Fibroblast of lung (primary cell): ENCODE data around the gene C17orf50. TPM values are rescaled to one million over a fixed set of nuclear protein-coding genes. Genes with fewer than 3 reads are reported as not detected.

ENCODE experiments used
- DNase-seq, 2 donors: peaks; one replicate each; pipeline versions ENCODE4 v3.0.0 to v3.0.0-alpha.2; 2010; ENCODE audit warnings: low read depth in 2 of 2
- H2AFZ ChIP-seq: 2 replicates; pipeline ENCODE4 v1.5.1; 2012; ENCODE audit warnings: low read length, control low read depth, inconsistent platforms
- H3K27ac ChIP-seq: 2 replicates; pipeline ENCODE4 v1.5.1; 2011; ENCODE audit warnings: low read length, control low read depth; ENCODE audit not compliant: insufficient read depth
- H3K27me3 ChIP-seq: 2 replicates; pipeline ENCODE4 v1.5.1; 2011; ENCODE audit warnings: mild to moderate bottlenecking, low read length; ENCODE audit not compliant: control insufficient read depth, insufficient read depth
- H3K36me3 ChIP-seq: 2 replicates; pipeline ENCODE4 v1.5.1; 2011; ENCODE audit warnings: low read length; ENCODE audit not compliant: control insufficient read depth, insufficient read depth
- H3K4me1 ChIP-seq: 2 replicates; pipeline ENCODE4 v1.5.1; 2011; ENCODE audit warnings: low read length; ENCODE audit not compliant: control insufficient read depth, insufficient read depth; ENCODE audit errors: extremely low read depth
- H3K4me2 ChIP-seq: 2 replicates; pipeline ENCODE4 v1.5.1; 2011; ENCODE audit warnings: low read length, control low read depth; ENCODE audit not compliant: insufficient read depth; ENCODE audit errors: extremely low read depth
- H3K4me3 ChIP-seq, 4 experiments: fragments of 200-600 bp in 1 of 4; sonication (generic) in 1 of 4; replicated peaks in 1 of 4; 2 replicates each; pipeline ENCODE4 v1.5.1; 2011 to 2016; ENCODE audit warnings: low read length in 4 of 4, low read depth in 3 of 4, mild to moderate bottlenecking in 3 of 4, control low read depth in 2 of 4, inconsistent platforms in 1 of 4, mixed read lengths in 1 of 4; ENCODE audit not compliant: insufficient read depth in 1 of 4; ENCODE audit errors: control extremely low read depth in 1 of 4
- H3K79me2 ChIP-seq: 2 replicates; pipeline ENCODE4 v1.5.1; 2012; ENCODE audit warnings: mild to moderate bottlenecking, low read length, inconsistent platforms; ENCODE audit not compliant: control insufficient read depth, insufficient read depth
- H3K9ac ChIP-seq: 2 replicates; pipeline ENCODE4 v1.5.1; 2011; ENCODE audit warnings: mild to moderate bottlenecking, low read length, control low read depth; ENCODE audit not compliant: insufficient read depth
- H3K9me3 ChIP-seq: 2 replicates; pipeline ENCODE4 v1.5.1; 2012; ENCODE audit warnings: low read depth, low read length; ENCODE audit not compliant: control insufficient read depth, insufficient read depth
- H4K20me1 ChIP-seq: 2 replicates; pipeline ENCODE4 v1.5.1; 2011; ENCODE audit warnings: low read length; ENCODE audit not compliant: control insufficient read depth, insufficient read depth; ENCODE audit errors: extremely low read depth
- EZH2 ChIP-seq: IDR thresholded peaks from 2 replicates; pipeline ENCODE4 v1.5.1; 2012; ENCODE audit warnings: low read length, control low read depth, mild to moderate bottlenecking; ENCODE audit errors: missing control alignments
- polyA plus RNA-seq, 2 donors: library from polyadenylated mRNA; depleted of rRNA in 1 of 2; stranded (reverse) in 1 of 2; unstranded in 1 of 2; fragments of >200 nt; gene quantifications; 2 replicates each; pipeline ENCODE4 v1.2.1, GENCODE V29; 2011 to 2012; ENCODE audit warnings: missing spikeins in 1 of 2
- total RNA-seq: library from RNA; depleted of rRNA; stranded (reverse); fragments of >200 nt; gene quantifications from 2 replicates; pipeline ENCODE4 v1.2.1, GENCODE V29; 2014
- TF ChIP-seq, protein P1 (sequence below), 2 donors: IDR thresholded peaks in 1 of 2; conservative IDR thresholded peaks in 1 of 2; 1 replicate in 1 of 2; 2 replicates in 1 of 2; pipeline ENCODE4 v1.5.1; 2011 to 2012; ENCODE audit warnings: low read length in 2 of 2, control low read depth in 1 of 2, inconsistent platforms in 1 of 2, low read depth in 1 of 2, mild to moderate bottlenecking in 1 of 2

C17orf50 gene
- total and polyA plus RNA-seq, 2 donors (not counting 1 experiment from before 2014, with no cell fraction given), result not detected

DNA sequence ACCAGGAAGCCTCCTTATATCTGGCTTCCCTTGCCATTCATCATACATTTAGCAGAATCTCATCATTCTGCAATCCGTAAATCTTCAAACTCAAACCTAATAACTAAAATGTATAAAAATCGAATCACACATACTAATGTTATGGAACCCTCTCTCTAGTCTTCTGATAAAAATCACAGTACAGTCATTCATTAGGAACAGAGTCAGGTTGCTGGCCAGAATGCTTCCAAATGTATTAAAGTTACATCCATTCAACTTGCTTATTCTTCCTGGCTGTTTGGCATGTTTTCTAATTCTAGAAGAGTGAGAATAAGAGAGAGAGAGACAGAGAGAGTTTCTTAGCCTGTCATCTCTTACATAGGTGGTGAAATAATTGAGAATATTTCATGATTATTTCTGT lies 45.7 kb upstream of the C17orf50 start:
- Histone ChIP-seq H3K36me3 (peaks cover 2% of the 10 kb centered on the region), H3K27ac (no peak overlapping the region), H3K79me2 (no peaks in the 10 kb centered on the region), H4K20me1 (no peaks in the 10 kb centered on the region), H3K4me1 (peaks cover 5% of the 10 kb centered on the region), H3K9me3 (no peaks in the 10 kb centered on the region), H3K4me2 (no peak overlapping the region), H3K27me3 (no peaks in the 10 kb centered on the region), H2AFZ (no peak overlapping the region), H3K9ac (no peak overlapping the region), H3K4me3 (no peak overlapping the region)
- TF ChIP-seq EZH2, result no peak
- TF ChIP-seq, protein P1, sequence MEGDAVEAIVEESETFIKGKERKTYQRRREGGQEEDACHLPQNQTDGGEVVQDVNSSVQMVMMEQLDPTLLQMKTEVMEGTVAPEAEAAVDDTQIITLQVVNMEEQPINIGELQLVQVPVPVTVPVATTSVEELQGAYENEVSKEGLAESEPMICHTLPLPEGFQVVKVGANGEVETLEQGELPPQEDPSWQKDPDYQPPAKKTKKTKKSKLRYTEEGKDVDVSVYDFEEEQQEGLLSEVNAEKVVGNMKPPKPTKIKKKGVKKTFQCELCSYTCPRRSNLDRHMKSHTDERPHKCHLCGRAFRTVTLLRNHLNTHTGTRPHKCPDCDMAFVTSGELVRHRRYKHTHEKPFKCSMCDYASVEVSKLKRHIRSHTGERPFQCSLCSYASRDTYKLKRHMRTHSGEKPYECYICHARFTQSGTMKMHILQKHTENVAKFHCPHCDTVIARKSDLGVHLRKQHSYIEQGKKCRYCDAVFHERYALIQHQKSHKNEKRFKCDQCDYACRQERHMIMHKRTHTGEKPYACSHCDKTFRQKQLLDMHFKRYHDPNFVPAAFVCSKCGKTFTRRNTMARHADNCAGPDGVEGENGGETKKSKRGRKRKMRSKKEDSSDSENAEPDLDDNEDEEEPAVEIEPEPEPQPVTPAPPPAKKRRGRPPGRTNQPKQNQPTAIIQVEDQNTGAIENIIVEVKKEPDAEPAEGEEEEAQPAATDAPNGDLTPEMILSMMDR (conservative IDR thresholded peaks at IDR 0.05 in 1 of 2, IDR thresholded peaks at IDR 0.05 in 1 of 2; ENCODE audit: low read depth in 1 of 2, low read length in 2 of 2), result no peak
- DNase-seq, result no peak

DNA sequence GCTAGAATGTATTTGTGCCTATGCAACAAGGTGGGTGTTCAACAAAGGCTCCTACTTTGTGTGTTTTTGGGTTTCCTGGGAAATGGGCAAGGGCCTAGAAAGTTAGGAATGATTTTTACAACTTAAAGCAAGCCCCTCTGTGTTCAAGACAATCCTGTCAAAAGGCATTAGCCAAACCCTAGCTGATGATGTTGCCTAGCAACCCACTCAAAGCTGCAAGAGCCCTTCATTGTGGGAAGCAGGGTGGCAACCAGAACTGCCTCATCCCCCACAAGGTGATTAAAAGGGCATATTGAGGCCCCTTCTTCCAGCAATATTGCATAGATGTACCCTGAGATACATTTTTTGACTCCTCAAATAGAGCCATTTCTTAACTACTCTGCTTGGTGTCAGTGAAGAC lies 45.3 kb upstream of the C17orf50 start:
- Histone ChIP-seq H3K79me2 (no peaks in the 10 kb centered on the region), H3K9ac (no peak overlapping the region), H3K9me3 (no peaks in the 10 kb centered on the region), H3K4me3 (no peak overlapping the region), H3K4me2 (no peak overlapping the region), H3K36me3 (peaks cover 2% of the 10 kb centered on the region), H4K20me1 (no peaks in the 10 kb centered on the region), H3K27me3 (no peaks in the 10 kb centered on the region), H2AFZ (no peak overlapping the region), H3K4me1 (peaks cover 5% of the 10 kb centered on the region), H3K27ac (no peak overlapping the region)
- TF ChIP-seq, protein P1 (conservative IDR thresholded peaks at IDR 0.05 in 1 of 2, IDR thresholded peaks at IDR 0.05 in 1 of 2; ENCODE audit: low read depth in 1 of 2, low read length in 2 of 2), result no peak
- no peak for TF ChIP-seq EZH2
- no peak for DNase-seq

DNA sequence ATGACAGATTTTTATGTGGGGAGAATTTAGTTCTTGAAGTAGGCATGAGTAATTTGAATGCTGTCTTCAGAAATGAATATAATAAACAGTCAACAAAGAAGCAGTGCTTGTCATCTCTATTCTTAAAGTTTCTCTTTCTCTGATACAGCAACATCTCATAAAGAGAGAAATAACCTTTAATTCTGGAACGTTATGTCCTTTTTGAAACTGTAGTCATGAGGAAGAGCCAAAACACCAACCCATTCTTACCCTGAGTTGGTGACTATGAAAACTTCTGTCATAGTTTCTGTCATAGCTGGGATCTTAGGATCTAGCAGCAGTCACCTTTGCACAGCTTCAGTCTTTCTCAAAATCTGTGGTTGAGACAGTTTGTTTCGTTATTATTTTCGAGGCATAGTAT lies 44.5 kb upstream of the C17orf50 start:
- Histone ChIP-seq H3K4me2 (no peak overlapping the region), H2AFZ (no peak overlapping the region), H3K9me3 (no peaks in the 10 kb centered on the region), H3K4me3 (no peak overlapping the region), H3K9ac (no peak overlapping the region), H4K20me1 (no peaks in the 10 kb centered on the region), H3K27ac (no peak overlapping the region), H3K79me2 (no peaks in the 10 kb centered on the region), H3K4me1 (peaks cover 5% of the 10 kb centered on the region), H3K27me3 (no peaks in the 10 kb centered on the region), H3K36me3 (peaks cover 2% of the 10 kb centered on the region)
- no peak for DNase-seq
- TF ChIP-seq EZH2, result no peak
- TF ChIP-seq, protein P1 (conservative IDR thresholded peaks at IDR 0.05 in 1 of 2, IDR thresholded peaks at IDR 0.05 in 1 of 2; ENCODE audit: low read depth in 1 of 2, low read length in 2 of 2), result no peak
